ENCODE measurements around the gene NOG. TPM values are rescaled to one million over a fixed set of nuclear protein-coding genes. Genes with fewer than 3 reads are reported as not detected.

NOG gene
- total and polyA plus RNA-seq, 10 of the 15 experiments (the other 5 are each of a cell fraction or from before 2014, with no cell fraction given): 0.10 TPM; not detected in 9

DNA sequence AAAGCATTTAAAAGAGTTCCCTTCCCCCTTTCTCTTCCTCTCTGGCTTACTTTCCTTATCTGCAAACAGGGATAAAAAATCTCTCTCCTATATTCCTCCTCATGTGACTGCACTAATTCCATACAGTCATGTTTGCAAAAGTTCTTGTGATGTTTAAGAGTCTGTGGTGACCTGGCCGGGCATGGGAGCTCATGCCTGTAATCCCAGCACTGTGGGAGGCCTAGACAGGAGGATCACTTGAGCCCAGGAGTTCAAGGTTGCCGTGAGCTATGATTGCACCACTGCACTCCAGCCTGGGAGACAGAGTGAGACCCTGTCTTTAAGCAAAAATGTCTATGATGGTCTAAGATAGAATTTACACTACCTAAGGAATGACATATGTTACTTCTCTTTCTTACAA is 19.6 kb downstream of the NOG start (continued):
- TF ChIP-seq, protein P1, sequence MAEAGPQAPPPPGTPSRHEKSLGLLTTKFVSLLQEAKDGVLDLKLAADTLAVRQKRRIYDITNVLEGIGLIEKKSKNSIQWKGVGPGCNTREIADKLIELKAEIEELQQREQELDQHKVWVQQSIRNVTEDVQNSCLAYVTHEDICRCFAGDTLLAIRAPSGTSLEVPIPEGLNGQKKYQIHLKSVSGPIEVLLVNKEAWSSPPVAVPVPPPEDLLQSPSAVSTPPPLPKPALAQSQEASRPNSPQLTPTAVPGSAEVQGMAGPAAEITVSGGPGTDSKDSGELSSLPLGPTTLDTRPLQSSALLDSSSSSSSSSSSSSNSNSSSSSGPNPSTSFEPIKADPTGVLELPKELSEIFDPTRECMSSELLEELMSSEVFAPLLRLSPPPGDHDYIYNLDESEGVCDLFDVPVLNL (IDR thresholded peaks at IDR 0.05; ENCODE audit: low read depth, low read length): no peak
- TF ChIP-seq BRCA1 (IDR thresholded peaks at IDR 0.05; ENCODE audit: low read depth, low read length) (no peak), TCF7 (IDR thresholded peaks at IDR 0.05; ENCODE audit: borderline replicate concordance) (no peak), MTA3 (IDR thresholded peaks at IDR 0.05; ENCODE audit: borderline replicate concordance, low read length) (no peak)

DNA sequence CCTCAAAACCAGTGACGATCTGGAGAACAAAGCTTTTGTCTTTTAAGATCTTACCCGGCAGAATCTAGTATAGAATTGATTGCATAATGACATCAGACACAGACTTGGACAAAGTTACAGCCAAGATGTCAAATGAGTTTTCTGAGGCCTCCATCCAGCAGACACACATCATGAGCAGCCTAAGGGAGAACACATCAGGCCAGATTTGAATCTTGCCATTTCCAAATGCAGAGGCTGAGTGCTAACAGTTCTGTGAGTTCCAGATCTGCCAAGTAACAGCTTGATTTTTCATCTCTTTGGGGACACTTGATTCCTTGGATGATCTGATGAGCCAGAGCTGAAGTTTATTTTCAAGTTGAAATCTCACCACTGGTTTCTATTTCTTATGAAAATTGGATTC is 21.0 kb downstream of the NOG start:
- FAIRE-seq: peak; percentile 59
- BruUV-seq (replicated peaks): no TSS peak
- H3K4me1 ChIP-seq (ENCODE audit: control insufficient read depth, insufficient read depth, low read length): no peaks in the 10 kb centered on the region
- no peak overlapping the region for H2AFZ ChIP-seq (ENCODE audit: control insufficient read depth, low read depth, low read length)
- no peak for ATAC-seq
- no peaks in the 10 kb centered on the region for H3K9me3 ChIP-seq (replicated peaks; ENCODE audit: control insufficient read depth, insufficient read depth, low read length)
- H4K20me1 ChIP-seq (ENCODE audit: control insufficient read depth, insufficient read depth): no peaks in the 10 kb centered on the region
- intact Hi-C loops (cut with micrococcal nuclease; ENCODE audit: unreplicated experiment) (no loop called here), in situ Hi-C loops (cut with MboI) (no loop called here)
- H3K79me2 ChIP-seq (ENCODE audit: control insufficient read depth, insufficient read depth, low read length): no peaks in the 10 kb centered on the region
- CTCF ChIA-PET: no interaction called here
- WGBS (ENCODE audit: insufficient coverage, insufficient replicate concordance, low lambda C conversion rate, missing lambda C conversion rate): 91% methylated on average over 2 of the region's 2 CpGs
- H3K27me3 ChIP-seq (replicated peaks in 1 of 2; ENCODE audit: control insufficient read depth in 2 of 2, insufficient read depth in 2 of 2, low read length in 1 of 2): no peaks in the 10 kb centered on the region; a peak in 1 of 4 replicates
- RAD21 ChIA-PET (ENCODE audit: unreplicated experiment): no interaction called here
- DNase-seq (ENCODE audit: low read depth, low spot score): no peak
- SMC1A ChIA-PET (ENCODE audit: uncharacterized antibody, unreplicated experiment): interaction anchor here (1.2 kb wide), 1 partner anchor 101 kb away, joined by 3 read pairs; no protein-coding TSS in a partner anchor
- H3K4me3 ChIP-seq: no peak overlapping the region
- no peak overlapping the region for H3K27ac ChIP-seq (ENCODE audit: control insufficient read depth, insufficient read depth)
- no peak overlapping the region for H3K4me2 ChIP-seq (ENCODE audit: control insufficient read depth, insufficient read depth)
- H3K9ac ChIP-seq (ENCODE audit: control insufficient read depth, insufficient read depth, low read length): no peak overlapping the region
- H3K36me3 ChIP-seq (ENCODE audit: control insufficient read depth in 2 of 2, insufficient read depth in 2 of 2, low read length in 1 of 2): no peaks in the 10 kb centered on the region
- TF ChIP-seq CBFB (IDR thresholded peaks at IDR 0.05; ENCODE audit: low read depth): no peak
- no peak for TF ChIP-seq NFIC (IDR thresholded peaks at IDR 0.05; ENCODE audit: low read depth, low read length)
- TF ChIP-seq HCFC1 (IDR thresholded peaks at IDR 0.05; ENCODE audit: low read length): no peak
- no peak for TF ChIP-seq HDGF (IDR thresholded peaks at IDR 0.05)
- TF ChIP-seq NFYB (IDR thresholded peaks at IDR 0.05; ENCODE audit: insufficient read depth, low read depth, low read length): no peak
- TF ChIP-seq, protein P2, sequence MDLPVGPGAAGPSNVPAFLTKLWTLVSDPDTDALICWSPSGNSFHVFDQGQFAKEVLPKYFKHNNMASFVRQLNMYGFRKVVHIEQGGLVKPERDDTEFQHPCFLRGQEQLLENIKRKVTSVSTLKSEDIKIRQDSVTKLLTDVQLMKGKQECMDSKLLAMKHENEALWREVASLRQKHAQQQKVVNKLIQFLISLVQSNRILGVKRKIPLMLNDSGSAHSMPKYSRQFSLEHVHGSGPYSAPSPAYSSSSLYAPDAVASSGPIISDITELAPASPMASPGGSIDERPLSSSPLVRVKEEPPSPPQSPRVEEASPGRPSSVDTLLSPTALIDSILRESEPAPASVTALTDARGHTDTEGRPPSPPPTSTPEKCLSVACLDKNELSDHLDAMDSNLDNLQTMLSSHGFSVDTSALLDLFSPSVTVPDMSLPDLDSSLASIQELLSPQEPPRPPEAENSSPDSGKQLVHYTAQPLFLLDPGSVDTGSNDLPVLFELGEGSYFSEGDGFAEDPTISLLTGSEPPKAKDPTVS (IDR thresholded peaks at IDR 0.05; ENCODE audit: low read depth, low read length): no peak
- TF ChIP-seq ZZZ3 (IDR thresholded peaks at IDR 0.05; ENCODE audit: control insufficient read depth, insufficient read length, low read depth): no peak
- no peak for TF ChIP-seq ZNF622 (IDR thresholded peaks at IDR 0.05)
- no peak for TF ChIP-seq GABPA (IDR thresholded peaks at IDR 0.05; ENCODE audit: low read depth)
- TF ChIP-seq IKZF1 (conservative IDR thresholded peaks at IDR 0.05): no peak
- no peak for TF ChIP-seq MYB (IDR thresholded peaks at IDR 0.05; ENCODE audit: borderline replicate concordance, low read depth, low read length)
- no peak for TF ChIP-seq POLR2A (IDR thresholded peaks at IDR 0.05; ENCODE audit: low read depth, low read length)
- no peak for TF ChIP-seq CHD4 (IDR thresholded peaks at IDR 0.05)
- POLR2A ChIA-PET: no interaction called here
